Ishikawa (cell line): ENCODE results near the gene GPRC5D.

ENCODE experiments used
- MAX ChIP-seq: IDR thresholded peaks from 2 replicates; pipeline ENCODE4 v1.6.1; 2012
- TF ChIP-seq, protein P1 (sequence below): IDR thresholded peaks from 2 replicates; pipeline ENCODE4 v1.6.1; 2012; ENCODE audit warnings: low read depth, mild to moderate bottlenecking

DNA sequence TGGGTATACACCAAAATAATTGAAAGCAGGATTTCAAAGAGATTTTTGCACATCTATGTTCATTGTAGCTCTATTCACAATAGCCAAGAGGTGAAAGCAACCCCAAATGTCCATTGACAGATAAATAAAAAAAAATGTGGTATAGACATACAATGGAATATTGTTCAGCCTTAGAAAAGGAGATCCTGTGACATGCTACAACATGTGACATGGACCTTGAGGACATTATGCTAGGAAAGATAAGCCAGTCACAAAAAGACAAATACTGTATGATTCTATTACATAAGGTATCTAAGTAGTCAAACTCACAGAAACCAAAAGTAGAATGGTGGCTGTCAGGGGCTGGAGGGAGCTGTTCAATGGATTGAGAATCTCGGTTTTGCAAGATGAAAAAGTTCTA, 12.1 kb downstream of the GPRC5D start:
- no peak for TF ChIP-seq MAX
- TF ChIP-seq, protein P1, sequence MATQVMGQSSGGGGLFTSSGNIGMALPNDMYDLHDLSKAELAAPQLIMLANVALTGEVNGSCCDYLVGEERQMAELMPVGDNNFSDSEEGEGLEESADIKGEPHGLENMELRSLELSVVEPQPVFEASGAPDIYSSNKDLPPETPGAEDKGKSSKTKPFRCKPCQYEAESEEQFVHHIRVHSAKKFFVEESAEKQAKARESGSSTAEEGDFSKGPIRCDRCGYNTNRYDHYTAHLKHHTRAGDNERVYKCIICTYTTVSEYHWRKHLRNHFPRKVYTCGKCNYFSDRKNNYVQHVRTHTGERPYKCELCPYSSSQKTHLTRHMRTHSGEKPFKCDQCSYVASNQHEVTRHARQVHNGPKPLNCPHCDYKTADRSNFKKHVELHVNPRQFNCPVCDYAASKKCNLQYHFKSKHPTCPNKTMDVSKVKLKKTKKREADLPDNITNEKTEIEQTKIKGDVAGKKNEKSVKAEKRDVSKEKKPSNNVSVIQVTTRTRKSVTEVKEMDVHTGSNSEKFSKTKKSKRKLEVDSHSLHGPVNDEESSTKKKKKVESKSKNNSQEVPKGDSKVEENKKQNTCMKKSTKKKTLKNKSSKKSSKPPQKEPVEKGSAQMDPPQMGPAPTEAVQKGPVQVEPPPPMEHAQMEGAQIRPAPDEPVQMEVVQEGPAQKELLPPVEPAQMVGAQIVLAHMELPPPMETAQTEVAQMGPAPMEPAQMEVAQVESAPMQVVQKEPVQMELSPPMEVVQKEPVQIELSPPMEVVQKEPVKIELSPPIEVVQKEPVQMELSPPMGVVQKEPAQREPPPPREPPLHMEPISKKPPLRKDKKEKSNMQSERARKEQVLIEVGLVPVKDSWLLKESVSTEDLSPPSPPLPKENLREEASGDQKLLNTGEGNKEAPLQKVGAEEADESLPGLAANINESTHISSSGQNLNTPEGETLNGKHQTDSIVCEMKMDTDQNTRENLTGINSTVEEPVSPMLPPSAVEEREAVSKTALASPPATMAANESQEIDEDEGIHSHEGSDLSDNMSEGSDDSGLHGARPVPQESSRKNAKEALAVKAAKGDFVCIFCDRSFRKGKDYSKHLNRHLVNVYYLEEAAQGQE, result no peak
